Gastroesophageal sphincter (tissue), 3 donors: ENCODE data around the gene TMEM144.

Source experiments
- POLR2A ChIP-seq, 2 donors: fragments of 450-650 bp; IDR thresholded peaks; one replicate each; pipeline ENCODE4 v1.6.1; 2017; ENCODE audit warnings: antibody characterized with exemption in 2 of 2, mild to moderate bottlenecking in 2 of 2, moderate library complexity in 1 of 2
- TF ChIP-seq, protein P1 (sequence below), 4 experiments: fragments of 200-600 bp in 2 of 4; fragments of 450-650 bp in 2 of 4; sonication (generic) in 1 of 4; IDR thresholded peaks; one replicate each; pipeline ENCODE4 v1.5.1; 2017 to 2019; ENCODE audit warnings: antibody characterized with exemption in 4 of 4, mild to moderate bottlenecking in 2 of 4, moderate library complexity in 2 of 4

DNA sequence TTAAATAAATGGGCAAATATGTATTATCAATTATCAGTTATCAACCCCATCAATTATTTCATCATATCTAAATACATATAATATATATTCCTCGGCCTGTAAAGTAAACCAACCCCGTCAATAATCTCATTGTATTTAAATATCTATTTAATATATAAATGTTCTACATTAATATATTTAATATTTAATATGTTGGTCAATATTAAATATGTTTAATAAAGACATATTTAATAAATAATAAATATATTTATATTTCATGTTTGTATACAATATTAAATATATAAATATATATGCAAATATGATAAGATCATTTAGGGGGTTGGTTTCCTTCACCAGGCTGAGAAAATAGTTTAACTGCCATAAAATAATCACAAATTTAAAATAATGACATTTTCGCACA lies 6.4 kb upstream of the TMEM144 start:
- TF ChIP-seq, protein P1, sequence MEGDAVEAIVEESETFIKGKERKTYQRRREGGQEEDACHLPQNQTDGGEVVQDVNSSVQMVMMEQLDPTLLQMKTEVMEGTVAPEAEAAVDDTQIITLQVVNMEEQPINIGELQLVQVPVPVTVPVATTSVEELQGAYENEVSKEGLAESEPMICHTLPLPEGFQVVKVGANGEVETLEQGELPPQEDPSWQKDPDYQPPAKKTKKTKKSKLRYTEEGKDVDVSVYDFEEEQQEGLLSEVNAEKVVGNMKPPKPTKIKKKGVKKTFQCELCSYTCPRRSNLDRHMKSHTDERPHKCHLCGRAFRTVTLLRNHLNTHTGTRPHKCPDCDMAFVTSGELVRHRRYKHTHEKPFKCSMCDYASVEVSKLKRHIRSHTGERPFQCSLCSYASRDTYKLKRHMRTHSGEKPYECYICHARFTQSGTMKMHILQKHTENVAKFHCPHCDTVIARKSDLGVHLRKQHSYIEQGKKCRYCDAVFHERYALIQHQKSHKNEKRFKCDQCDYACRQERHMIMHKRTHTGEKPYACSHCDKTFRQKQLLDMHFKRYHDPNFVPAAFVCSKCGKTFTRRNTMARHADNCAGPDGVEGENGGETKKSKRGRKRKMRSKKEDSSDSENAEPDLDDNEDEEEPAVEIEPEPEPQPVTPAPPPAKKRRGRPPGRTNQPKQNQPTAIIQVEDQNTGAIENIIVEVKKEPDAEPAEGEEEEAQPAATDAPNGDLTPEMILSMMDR (IDR thresholded peaks at IDR 0.05), result no peak
- no peak for TF ChIP-seq POLR2A (IDR thresholded peaks at IDR 0.05)
